ENCODE data around the gene HEXIM2.

The HEXIM2 gene

GRCh38 chr17:45128331-45128730 is 33.3 kb upstream of the HEXIM2 start:
- DNase-seq, result no peak

- no peak for DNase-seq
Observed at GRCh38 chr17:45128989-45129388, 32.7 kb upstream of the HEXIM2 start.

GRCh38 chr17:45129426-45129939 is 32.2 kb upstream of the HEXIM2 start:
- no peak for DNase-seq

- no peak for DNase-seq
Observed at GRCh38 chr17:45129940-45130680, 31.6 kb upstream of the HEXIM2 start.

GRCh38 chr17:45130681-45131615 is 30.7 kb upstream of the HEXIM2 start:
- DNase-seq, result no peak

GRCh38 chr17:45131616-45132319 is 29.9 kb upstream of the HEXIM2 start:
- DNase-seq, result peak in 5 of 6 experiments; percentile 24 to 67 (median 47)

- peak in 2 of 6 experiments; percentile 61 to 79 for DNase-seq
Observed at GRCh38 chr17:45132320-45132571, 29.4 kb upstream of the HEXIM2 start, which contains the start of gene PLCD3. TSS of gene PLCD3 (minus strand) at chr17:45132515. CDS start at chr17:45132410, 105 bp downstream.

- DNase-seq, result peak; percentile 68 to 94 (median 76)
Observed at GRCh38 chr17:45132572-45133463, 28.9 kb upstream of the HEXIM2 start.

GRCh38 chr17:45135192-45135977 is 26.3 kb upstream of the HEXIM2 start, which contains the start of gene ACBD4:
TSS of gene ACBD4 (plus strand) at chr17:45135687. CDS start at chr17:45136145, 458 bp downstream.
- DNase-seq, result peak; percentile 94 to 98 (median 96)

- peak in 1 of 6 experiments; percentile 46 for DNase-seq
Observed at GRCh38 chr17:45135978-45136791, 25.5 kb upstream of the HEXIM2 start.

GRCh38 chr17:45136846-45137560 is 24.7 kb upstream of the HEXIM2 start:
- no peak for DNase-seq

GRCh38 chr17:45137561-45138305 is 23.9 kb upstream of the HEXIM2 start:
- DNase-seq, result no peak

- DNase-seq, result no peak
Observed at GRCh38 chr17:45138911-45139532, 22.7 kb upstream of the HEXIM2 start.

GRCh38 chr17:45139533-45139920 is 22.1 kb upstream of the HEXIM2 start:
- DNase-seq, result no peak

- DNase-seq, result no peak
Observed at GRCh38 chr17:45143094-45143670, 18.5 kb upstream of the HEXIM2 start.

- peak in 5 of 6 experiments; percentile 13 to 56 (median 44) for DNase-seq
Observed at GRCh38 chr17:45143767-45144198, 17.9 kb upstream of the HEXIM2 start.

- DNase-seq, result peak in 1 of 6 experiments; percentile 32
Observed at GRCh38 chr17:45144199-45145034, 17.3 kb upstream of the HEXIM2 start.
